IMR-90 (cell line): ENCODE data around the gene SMAD2. TPM values are rescaled to one million over a fixed set of nuclear protein-coding genes. Genes with fewer than 3 reads are reported as not detected.

ENCODE experiments used
- ATAC-seq: fragments of 200-7000 bp; cut with Tn5 transposase; 2 replicates; pipeline ENCODE4 v1.9.1; 2020; ENCODE audit warnings: low read depth, mild to moderate bottlenecking, moderate library complexity
- BruUV-seq: library from RNA; stranded (reverse); fragments of 400-500 nt; replicated peaks from 2 replicates; lab custom pipeline; 2021; lab: Mats Ljungman, UMichigan
- CTCF ChIA-PET: fragments of 300-600 bp; formaldehyde crosslinking; extraction: SDS; loops from one replicate; lab custom pipeline; 2021; ENCODE audit warnings: antibody characterized with exemption; lab: Yijun Ruan, JAX
- POLR2A ChIA-PET: fragments of 300-600 bp; sonication (Branson Sonifier 250); formaldehyde crosslinking; loops from one replicate; lab custom pipeline; 2022; ENCODE audit warnings: antibody characterized with exemption; ENCODE audit not compliant: unreplicated experiment; lab: Charles Lee
- DNase-seq: peaks from one replicate; pipeline ENCODE4 v3.0.0; 2013
- H2AFZ ChIP-seq: replicated peaks from 2 replicates; pipeline ENCODE3; 2013; ENCODE audit warnings: low read length, mild to moderate bottlenecking; ENCODE audit not compliant: poor library complexity
- H2AK5ac ChIP-seq: 2 replicates; pipeline ENCODE4 v1.6.1; 2013; ENCODE audit warnings: low read depth, low read length, inconsistent platforms
- H2AK9ac ChIP-seq: replicated peaks from 2 replicates; pipeline ENCODE3; 2013; ENCODE audit warnings: mild to moderate bottlenecking, low read depth, low read length, moderate library complexity; ENCODE audit not compliant: poor library complexity
- H2BK120ac ChIP-seq: 2 replicates; pipeline ENCODE4 v1.6.1; 2013; ENCODE audit warnings: low read depth, low read length, inconsistent platforms
- H2BK15ac ChIP-seq: 3 replicates; pipeline ENCODE4 v1.6.1; 2013; ENCODE audit warnings: low read depth, low read length, inconsistent platforms
- H2BK20ac ChIP-seq: 2 replicates; pipeline ENCODE4 v1.6.1; 2013; ENCODE audit warnings: low read depth, mild to moderate bottlenecking, inconsistent platforms, low read length, moderate library complexity
- H2BK5ac ChIP-seq: 2 replicates; pipeline ENCODE4 v1.6.1; 2013; ENCODE audit warnings: mild to moderate bottlenecking, low read depth, low read length, inconsistent platforms; ENCODE audit not compliant: poor library complexity, severe bottlenecking
- H3K14ac ChIP-seq: replicated peaks from 2 replicates; pipeline ENCODE4 v1.6.1; 2013; ENCODE audit warnings: low read depth, low read length, inconsistent platforms
- H3K18ac ChIP-seq: 2 replicates; pipeline ENCODE4 v1.6.1; 2013; ENCODE audit warnings: low read depth, low read length, control low read depth
- H3K23ac ChIP-seq: 2 replicates; pipeline ENCODE4 v1.6.1; 2013; ENCODE audit warnings: low read depth, low read length, inconsistent platforms
- H3K27ac ChIP-seq: 2 replicates; pipeline ENCODE4 v1.5.1; 2013; ENCODE audit warnings: mild to moderate bottlenecking, control low read depth, low read length; ENCODE audit not compliant: insufficient read depth
- H3K27me3 ChIP-seq: 2 replicates; pipeline ENCODE4 v1.6.1; 2013; ENCODE audit warnings: low read length; ENCODE audit not compliant: control insufficient read depth, insufficient read depth
- H3K36me3 ChIP-seq: 2 replicates; pipeline ENCODE4 v1.6.1; 2013; ENCODE audit warnings: low read length, mixed read lengths; ENCODE audit not compliant: control insufficient read depth, insufficient read depth
- H3K4ac ChIP-seq: 2 replicates; pipeline ENCODE4 v1.6.1; 2013; ENCODE audit warnings: low read depth, low read length, inconsistent platforms
- H3K4me1 ChIP-seq: 2 replicates; pipeline ENCODE4 v1.6.1; 2013; ENCODE audit warnings: low read length, mixed read lengths; ENCODE audit not compliant: control insufficient read depth, insufficient read depth
- H3K4me2 ChIP-seq: 2 replicates; pipeline ENCODE4 v1.6.1; 2013; ENCODE audit warnings: low read depth, mild to moderate bottlenecking, control low read depth, low read length, moderate library complexity
- H3K4me3 ChIP-seq: 2 replicates; pipeline ENCODE4 v1.5.1; 2013; ENCODE audit warnings: low read depth, mild to moderate bottlenecking, control low read depth, low read length, moderate library complexity; ENCODE audit not compliant: insufficient read depth
- H3K56ac ChIP-seq: 2 replicates; pipeline ENCODE4 v1.6.1; 2013; ENCODE audit warnings: low read length, inconsistent platforms; ENCODE audit not compliant: insufficient read depth; ENCODE audit errors: extremely low read depth
- H3K79me1 ChIP-seq, 2 experiments: 2 replicates each; pipeline ENCODE4 v1.6.1; 2013; ENCODE audit warnings: low read length in 2 of 2, inconsistent platforms in 1 of 2, low read depth in 1 of 2
- H3K9ac ChIP-seq: 2 replicates; pipeline ENCODE4 v1.6.1; 2013; ENCODE audit warnings: low read depth, low read length, control low read depth
- H3K9me1 ChIP-seq: 2 replicates; pipeline ENCODE4 v1.6.1; 2013; ENCODE audit warnings: low read length, inconsistent platforms; ENCODE audit not compliant: insufficient read depth
- H3K9me3 ChIP-seq: 2 replicates; pipeline ENCODE4 v1.6.1; 2013; ENCODE audit warnings: low read length; ENCODE audit not compliant: control insufficient read depth, insufficient read depth
- H4K20me1 ChIP-seq: 2 replicates; pipeline ENCODE4 v1.6.1; 2013; ENCODE audit warnings: low read length, inconsistent platforms; ENCODE audit not compliant: insufficient read depth
- H4K5ac ChIP-seq: 2 replicates; pipeline ENCODE4 v1.6.1; 2013; ENCODE audit warnings: mild to moderate bottlenecking, low read depth, low read length, control low read depth
- H4K8ac ChIP-seq, 2 experiments: 2 replicates each; pipeline ENCODE4 v1.6.1; 2013; ENCODE audit warnings: low read depth in 2 of 2, low read length in 2 of 2, control low read depth in 1 of 2, inconsistent platforms in 1 of 2
- H4K91ac ChIP-seq: 2 replicates; pipeline ENCODE4 v1.6.1; 2013; ENCODE audit warnings: low read depth, low read length, inconsistent platforms; ENCODE audit not compliant: insufficient read depth
- MAZ ChIP-seq: IDR thresholded peaks from 2 replicates; pipeline ENCODE4 v1.6.1; 2012; ENCODE audit warnings: low read depth, mild to moderate bottlenecking, low read length, improper control_type of control experiment, moderate library complexity, borderline replicate concordance
- RAD21 ChIP-seq: IDR thresholded peaks from 2 replicates; pipeline ENCODE4 v1.6.1; 2012; ENCODE audit warnings: low read length, improper control_type of control experiment
- RFX5 ChIP-seq: IDR thresholded peaks from 2 replicates; pipeline ENCODE4 v1.8.0; 2012; ENCODE audit warnings: low read depth, mild to moderate bottlenecking, low read length, moderate library complexity
- USF2 ChIP-seq: fragments of 150-350 bp; IDR thresholded peaks from 2 replicates; pipeline ENCODE4 v1.6.1; 2017; ENCODE audit warnings: mild to moderate bottlenecking, antibody characterized with exemption, low read length, low read depth
- WGBS, 2 experiments: methylation state at CpG; one replicate each; pipeline versions ENCODE4 v1.1.5 to v1.1.7; 2013; ENCODE audit warnings: missing lambda C conversion rate in 2 of 2; ENCODE audit not compliant: insufficient read length in 1 of 2; ENCODE audit errors: extremely low coverage in 2 of 2; 5-methylcytosine and 5-hydroxymethylcytosine counted together
- dilution Hi-C: fragments of 300-500 bp; cut with HindIII; formaldehyde crosslinking; loops from one replicate; pipeline ENCODE4 v1.14.3; 2018; ENCODE audit warnings: low sequenced_read_pairs; ENCODE audit not compliant: unreplicated experiment
- in situ Hi-C: fragments of 300-500 bp; cut with MboI; formaldehyde crosslinking; loops from 3 replicates; pipeline ENCODE4 v1.14.3; 2019; ENCODE audit warnings: low sequenced_read_pairs, inconsistent platforms, mixed read lengths
- intact Hi-C: fragments of 100-400 bp; cut with micrococcal nuclease; formaldehyde crosslinking; loops from 2 replicates; pipeline ENCODE4 v1.10.0; 2022
- polyA plus RNA-seq, 3 experiments: library from polyadenylated mRNA; depleted of rRNA; stranded (reverse); fragments of >200 nt; gene quantifications; 2 replicates each; pipeline ENCODE4 v1.2.3, GENCODE V29; 2012; ENCODE audit warnings: low replicate concordance in 1 of 3
- total RNA-seq: library from RNA; depleted of rRNA; stranded (reverse); fragments of >200 nt; gene quantifications from 2 replicates; pipeline ENCODE4 v1.2.3, GENCODE V29; 2012

Gene SMAD2
- total and polyA plus RNA-seq, 2 of the 4 experiments (the other 2 are of a cell fraction), result 41.7 to 171 TPM

- ATAC-seq (no peak), DNase-seq (no peak)
- Histone ChIP-seq H2AK5ac (no peak overlapping the region), H3K9ac (no peak overlapping the region), H3K4ac (no peak overlapping the region), H3K14ac (no peak overlapping the region), H2BK5ac (no peak overlapping the region), H2BK15ac (no peak overlapping the region), H2BK120ac (no peak overlapping the region), H3K9me3 (no peaks in the 10 kb centered on the region), H3K27me3 (no peaks in the 10 kb centered on the region), H3K4me2 (no peak overlapping the region), H2BK20ac (no peak overlapping the region), H3K79me1 (peaks cover 28 to 56% of the 10 kb centered on the region in 2 experiments), H4K8ac (no peak overlapping the region), H2AK9ac (no peak overlapping the region), H3K4me1 (no peaks in the 10 kb centered on the region), H3K56ac (no peak overlapping the region), H4K5ac (no peak overlapping the region), H4K20me1 (peaks cover 50% of the 10 kb centered on the region), H3K18ac (no peak overlapping the region), H3K27ac (no peak overlapping the region), H3K36me3 (peaks cover 3% of the 10 kb centered on the region; the same call in 1 of the 2 replicates), H3K4me3 (no peak overlapping the region), H4K91ac (no peak overlapping the region), H3K9me1 (peaks cover 2% of the 10 kb centered on the region; the same call in 1 of the 2 replicates), H3K23ac (no peak overlapping the region), H2AFZ (no peak overlapping the region)
- ChIA-PET POLR2A (no interaction called here), CTCF (interaction anchor here (0.6 kb wide), 1 partner anchor 40 kb away, joined by 5 read pairs; no protein-coding TSS in a partner anchor)
- no CpG with 5 or more reads among the region's 11 CpGs for WGBS, 2 experiments
- dilution Hi-C loops, result no loop called here
- in situ Hi-C loops, result no loop called here
- no TSS peak for BruUV-seq
- intact Hi-C loops, result loop anchor here (5.0 kb wide), 1 partner anchor 46 kb away; no protein-coding TSS in a partner anchor
- TF ChIP-seq USF2 (0 out of 2 replicates have a peak, but pooled peaks have one; percentile 14), RFX5 (no peak), MAZ (no peak), RAD21 (no peak)
These were observed 17.5 kb downstream of the SMAD2 start for GRCh38 chr18:47912794-47913585.
